GM23248 (cell line): ENCODE data around the gene SEMA4D.

Experiments used
- EZH2 ChIP-seq: fragments of 200-600 bp; sonication (generic); IDR thresholded peaks from 2 replicates; pipeline ENCODE4 v1.6.1; 2018; ENCODE audit warnings: antibody characterized with exemption, mild to moderate bottlenecking; ENCODE audit not compliant: insufficient read depth, poor library complexity, severe bottlenecking
- EZH2phosphoT487 ChIP-seq: fragments of 200-600 bp; sonication (generic); IDR thresholded peaks from 2 replicates; pipeline ENCODE4 v1.6.1; 2018; ENCODE audit warnings: antibody characterized with exemption, moderate library complexity, mild to moderate bottlenecking, low read depth; ENCODE audit not compliant: insufficient read depth

GRCh38 chr9:89383721-89384300 is 114.1 kb downstream of the SEMA4D start:
- TF ChIP-seq EZH2, result no peak
- no peak for TF ChIP-seq EZH2phosphoT487
